HepG2 (cell line): Measurements from ENCODE around the gene HSD11B2.

ENCODE experiments used
- CBX5 ChIP-seq: sonication (generic); formaldehyde crosslinking; IDR thresholded peaks from 2 replicates; pipeline ENCODE4 v1.4.0; 2020; ENCODE audit warnings: missing genetic modification reagents, borderline replicate concordance
- CSRNP1 ChIP-seq: sonication (generic); formaldehyde crosslinking; IDR thresholded peaks from 2 replicates; pipeline ENCODE4 v1.8.1; 2023; ENCODE audit warnings: mild to moderate bottlenecking, missing genetic modification reagents
- ELK4 ChIP-seq: sonication (generic); formaldehyde crosslinking; IDR thresholded peaks from 2 replicates; pipeline ENCODE4 v1.9.0; 2021; ENCODE audit warnings: missing genetic modification reagents, borderline replicate concordance
- GABPA ChIP-seq, 2 experiments: IDR thresholded peaks; 2 replicates each; pipeline ENCODE4 v1.6.1; 2011 to 2016; ENCODE audit warnings: low read depth in 2 of 2, low read length in 1 of 2, missing biosample characterization in 1 of 2, missing genetic modification characterization in 1 of 2
- HNF4A ChIP-seq: sonication (generic); formaldehyde crosslinking; IDR thresholded peaks from 2 replicates; pipeline ENCODE4 v1.4.0; 2020; ENCODE audit warnings: missing genetic modification reagents
- KDM1A ChIP-seq: IDR thresholded peaks from 2 replicates; pipeline ENCODE4 v1.6.1; 2016; ENCODE audit warnings: missing compliant biosample characterization
- RFX3 ChIP-seq: IDR thresholded peaks from 2 replicates; pipeline ENCODE4 v1.6.1; 2016; ENCODE audit warnings: missing biosample characterization, missing genetic modification reagents
- ZNF616 ChIP-seq: sonication (generic); formaldehyde crosslinking; IDR thresholded peaks from 2 replicates; pipeline ENCODE4 v1.5.0; 2020; ENCODE audit warnings: low read depth, mild to moderate bottlenecking, missing genetic modification reagents
- ZSCAN30 ChIP-seq: sonication (generic); formaldehyde crosslinking; IDR thresholded peaks from 2 replicates; pipeline ENCODE4 v1.5.0; 2020; ENCODE audit warnings: mild to moderate bottlenecking, missing genetic modification reagents

- no peak for TF ChIP-seq CSRNP1 (CRISPR knock-in tag)
- TF ChIP-seq ELK4 (CRISPR knock-in tag) = no peak
- TF ChIP-seq HNF4A (CRISPR knock-in tag) = no peak
- no peak for TF ChIP-seq KDM1A (CRISPR knock-in tag)
- TF ChIP-seq CBX5 = no peak
- no peak for TF ChIP-seq RFX3 (CRISPR knock-in tag)
- no peak for TF ChIP-seq ZSCAN30 (CRISPR knock-in tag)
- TF ChIP-seq GABPA (IDR thresholded peaks at IDR 0.05; ENCODE audit: low read depth, low read length) = no peak
- TF ChIP-seq GABPA (CRISPR knock-in tag; IDR thresholded peaks at IDR 0.05; ENCODE audit: low read depth) = no peak
- TF ChIP-seq ZNF616 (CRISPR knock-in tag) = no peak
These were observed 970 bp upstream of the HSD11B2 start for GRCh38 chr16:67429799-67430503.
